K562 (cell line): ENCODE data around the gene ANP32B. TPM values are rescaled to one million over a fixed set of nuclear protein-coding genes. Genes with fewer than 3 reads are reported as not detected.
A peak's percentile ranks its signal among the peaks of the same experiment; 100 is the strongest.

Source experiments
- ARID1B ChIP-seq: fragments of 450-650 bp; IDR thresholded peaks from 2 replicates; pipeline ENCODE4 v1.6.1; 2016; ENCODE audit warnings: antibody characterized with exemption, mild to moderate bottlenecking, inconsistent platforms
- ATF1 ChIP-seq, 2 experiments: fragments of 450-650 bp in 1 of 2; IDR thresholded peaks; 2 replicates each; pipeline ENCODE4 v1.6.1; 2016; ENCODE audit warnings: missing compliant biosample characterization in 1 of 2, missing genetic modification characterization in 1 of 2
- MEIS2 ChIP-seq: fragments of 450-650 bp; IDR thresholded peaks from 2 replicates; pipeline ENCODE4 v1.6.1; 2014; ENCODE audit warnings: mild to moderate bottlenecking; ENCODE audit not compliant: partially characterized antibody
- PBX2 ChIP-seq, 2 experiments: IDR thresholded peaks in 1 of 2; conservative IDR thresholded peaks in 1 of 2; 2 replicates each; pipeline ENCODE4 v1.6.1; 2016; ENCODE audit warnings: low read depth in 2 of 2, mild to moderate bottlenecking in 1 of 2, missing compliant biosample characterization in 1 of 2, missing genetic modification characterization in 1 of 2, moderate library complexity in 1 of 2
- PKNOX1 ChIP-seq: fragments of 450-650 bp; IDR thresholded peaks from 2 replicates; pipeline ENCODE4 v1.6.1; 2016
- PML ChIP-seq: IDR thresholded peaks from 2 replicates; pipeline ENCODE4 v1.6.1; 2012; ENCODE audit warnings: low read length, inconsistent platforms
- POLR2A ChIP-seq: fragments of 450-650 bp; conservative IDR thresholded peaks from 2 replicates; pipeline ENCODE4 v1.6.1; 2016
- POLR2AphosphoS5 ChIP-seq: IDR thresholded peaks from 2 replicates; pipeline ENCODE4 v1.6.1; 2011; ENCODE audit warnings: mild to moderate bottlenecking, low read depth, low read length, moderate library complexity; ENCODE audit not compliant: control insufficient read depth, insufficient read depth
- RBBP5 ChIP-seq: fragments of 200-600 bp; sonication (generic); IDR thresholded peaks from 2 replicates; pipeline ENCODE4 v1.6.1; 2012; ENCODE audit warnings: borderline replicate concordance, mild to moderate bottlenecking, low read length, control low read depth, inconsistent platforms; ENCODE audit not compliant: insufficient read depth, poor library complexity, severe bottlenecking
- SNIP1 ChIP-seq: fragments of 450-650 bp; IDR thresholded peaks from 2 replicates; pipeline ENCODE4 v1.7.1; 2017; ENCODE audit warnings: low read depth, mild to moderate bottlenecking
- ZNF174 ChIP-seq: fragments of 250-450 bp; sonication (Bioruptor Pico); IDR thresholded peaks from 2 replicates; pipeline ENCODE4 v1.4.0; 2020; ENCODE audit warnings: mild to moderate bottlenecking
- ZNF224 ChIP-seq: sonication (generic); formaldehyde crosslinking; IDR thresholded peaks from 2 replicates; pipeline ENCODE4 v1.8.0; 2022; ENCODE audit warnings: mild to moderate bottlenecking, missing genetic modification reagents
- polyA plus RNA-seq, 8 experiments: library from polyadenylated mRNA; depleted of rRNA in 4 of 8; stranded (reverse) in 5 of 8; unstranded in 3 of 8; fragments of >200 nt; fragmentation: Nextera tagmentation in 2 of 8; fragmentation: Illumina TruSeq in 1 of 8; extraction: Ambion mirVana in 2 of 8; extraction: Trizol in 1 of 8; gene quantifications; 2 replicates each; pipeline versions ENCODE4 v1.2.1 to v1.2.3, GENCODE V29; 2011 to 2014; ENCODE audit warnings: inconsistent platforms in 1 of 8, missing spikeins in 1 of 8
- total RNA-seq, 7 experiments: library from RNA; depleted of rRNA in 6 of 7; stranded (reverse); fragments of >200 nt in 6 of 7; fragmentation: Illumina TruSeq in 2 of 7; extraction: Trizol in 2 of 7; gene quantifications; 2 replicates each; pipeline versions ENCODE4 v1.2.1 to v1.2.3, GENCODE V29; 2011 to 2021; ENCODE audit warnings: low replicate concordance in 1 of 7
- TF ChIP-seq, protein P1 (sequence below), 2 experiments: fragments of 450-650 bp; IDR thresholded peaks; 2 replicates each; pipeline ENCODE4 v1.6.1; 2016; ENCODE audit warnings: mild to moderate bottlenecking in 2 of 2, borderline replicate concordance in 1 of 2, low read depth in 1 of 2, moderate library complexity in 1 of 2

Gene ANP32B
- total and polyA plus RNA-seq, 9 of the 15 experiments (the other 6 are each of a cell fraction or from before 2014, with no cell fraction given) = 68.9 to 815 (median 141) TPM

GRCh38 chr9:98057138-98057799, 74.1 kb downstream of the ANP32B start (continued):
- TF ChIP-seq PBX2 (CRISPR knock-in tag; IDR thresholded peaks at IDR 0.05; ENCODE audit: low read depth) = no peak
- TF ChIP-seq PBX2 (tag; conservative IDR thresholded peaks at IDR 0.05; ENCODE audit: low read depth) = peak; percentile 79
- TF ChIP-seq PML = peak; percentile 14; the same call in 1 of the 2 replicates
- TF ChIP-seq, protein P1, sequence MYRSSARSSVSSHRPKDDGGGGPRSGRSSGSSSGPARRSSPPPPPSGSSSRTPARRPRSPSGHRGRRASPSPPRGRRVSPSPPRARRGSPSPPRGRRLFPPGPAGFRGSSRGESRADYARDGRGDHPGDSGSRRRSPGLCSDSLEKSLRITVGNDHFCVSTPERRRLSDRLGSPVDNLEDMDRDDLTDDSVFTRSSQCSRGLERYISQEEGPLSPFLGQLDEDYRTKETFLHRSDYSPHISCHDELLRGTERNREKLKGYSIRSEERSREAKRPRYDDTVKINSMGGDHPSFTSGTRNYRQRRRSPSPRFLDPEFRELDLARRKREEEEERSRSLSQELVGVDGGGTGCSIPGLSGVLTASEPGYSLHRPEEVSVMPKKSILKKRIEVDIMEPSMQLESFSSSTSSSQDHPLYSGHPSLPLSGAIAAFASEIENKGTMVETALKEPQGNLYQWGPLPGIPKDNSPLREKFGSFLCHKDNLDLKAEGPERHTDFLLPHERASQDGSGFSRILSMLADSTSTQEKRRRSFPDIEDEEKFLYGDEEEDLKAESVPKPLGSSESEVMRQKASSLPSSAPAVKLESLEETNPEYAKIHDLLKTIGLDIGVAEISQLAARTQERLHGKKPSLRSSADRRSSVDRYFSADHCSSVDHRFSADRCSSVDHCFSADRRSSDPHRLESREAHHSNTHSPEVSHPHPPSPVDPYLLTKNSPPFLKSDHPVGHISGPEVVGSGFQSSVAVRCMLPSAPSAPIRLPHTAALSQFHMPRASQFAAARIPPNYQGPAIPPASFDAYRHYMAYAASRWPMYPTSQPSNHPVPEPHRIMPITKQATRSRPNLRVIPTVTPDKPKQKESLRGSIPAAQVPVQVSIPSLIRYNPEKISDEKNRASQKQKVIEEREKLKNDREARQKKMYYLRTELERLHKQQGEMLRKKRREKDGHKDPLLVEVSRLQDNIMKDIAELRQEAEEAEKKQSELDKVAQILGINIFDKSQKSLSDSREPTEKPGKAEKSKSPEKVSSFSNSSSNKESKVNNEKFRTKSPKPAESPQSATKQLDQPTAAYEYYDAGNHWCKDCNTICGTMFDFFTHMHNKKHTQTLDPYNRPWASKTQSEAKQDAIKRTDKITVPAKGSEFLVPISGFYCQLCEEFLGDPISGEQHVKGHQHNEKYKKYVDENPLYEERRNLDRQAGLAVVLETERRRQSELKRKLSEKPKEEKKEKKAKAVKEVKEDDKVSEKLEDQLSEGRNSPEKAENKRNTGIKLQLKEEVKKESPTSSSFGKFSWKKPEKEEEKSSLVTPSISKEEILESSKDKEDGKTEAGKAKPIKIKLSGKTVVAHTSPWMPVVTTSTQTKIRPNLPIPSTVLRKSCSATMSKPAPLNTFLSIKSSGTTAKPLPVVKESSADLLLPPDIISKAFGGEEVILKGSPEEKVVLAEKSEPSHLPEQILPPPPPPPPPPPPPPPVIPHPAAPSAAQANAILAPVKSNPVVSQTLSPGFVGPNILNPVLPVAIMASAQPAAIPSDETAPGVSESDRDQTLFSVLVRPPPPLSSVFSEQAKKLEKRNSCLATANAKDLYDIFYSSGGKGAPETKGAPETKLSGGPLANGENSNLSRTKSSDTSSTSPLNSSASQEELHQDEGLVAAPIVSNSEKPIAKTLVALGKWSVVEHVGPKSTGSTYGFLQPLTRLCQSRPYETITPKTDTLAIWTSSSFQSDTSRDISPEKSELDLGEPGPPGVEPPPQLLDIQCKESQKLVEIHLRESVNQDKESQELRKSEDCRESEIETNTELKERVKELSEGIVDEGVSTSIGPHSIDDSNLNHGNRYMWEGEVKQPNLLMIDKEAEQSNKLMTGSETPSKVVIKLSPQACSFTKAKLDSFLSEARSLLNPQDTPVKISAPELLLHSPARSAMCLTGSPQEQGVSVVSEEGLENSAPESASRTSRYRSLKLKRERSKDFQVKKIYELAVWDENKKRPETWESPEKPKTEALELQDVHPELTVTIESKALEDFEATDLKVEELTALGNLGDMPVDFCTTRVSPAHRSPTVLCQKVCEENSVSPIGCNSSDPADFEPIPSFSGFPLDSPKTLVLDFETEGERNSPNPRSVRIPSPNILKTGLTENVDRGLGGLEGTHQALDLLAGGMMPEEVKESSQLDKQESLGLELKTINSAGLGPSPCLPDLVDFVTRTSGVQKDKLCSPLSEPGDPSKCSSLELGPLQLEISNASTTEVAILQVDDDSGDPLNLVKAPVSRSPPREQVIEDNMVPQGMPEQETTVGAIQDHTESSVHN (IDR thresholded peaks at IDR 0.05; ENCODE audit: borderline replicate concordance in 1 of 2, low read depth in 1 of 2) = 0 out of 4 replicates have a peak, but pooled peaks of 1 of the 2 experiments have one; percentile 27
- peak; percentile 23 for TF ChIP-seq RBBP5
- no peak for TF ChIP-seq ATF1 (CRISPR knock-in tag; IDR thresholded peaks at IDR 0.05)
- peak; percentile 23; the same call in 1 of the 2 replicates for TF ChIP-seq ATF1 (tag; IDR thresholded peaks at IDR 0.05)
- TF ChIP-seq ZNF224 (CRISPR knock-in tag) = no peak
- TF ChIP-seq SNIP1 = no peak
- no peak for TF ChIP-seq ZNF174 (CRISPR knock-in tag)
- TF ChIP-seq ARID1B = 0 out of 2 replicates have a peak, but pooled peaks have one; percentile 19
- peak; percentile 95 for TF ChIP-seq MEIS2
- peak; percentile 82 for TF ChIP-seq PKNOX1
- TF ChIP-seq POLR2AphosphoS5 = no peak
- TF ChIP-seq POLR2A = no peak
